NCI-H345 treated with DMSO at 0.1 percent for 48 hours (cell line): ENCODE measurements around the gene CSH1.
A peak's percentile ranks its signal among the peaks of the same experiment; 100 is the strongest.
"Not testable (repeated sequence)": the region's sequence is repeated elsewhere in the genome, so short reads cannot be mapped to it uniquely, and the experiment has no call there.

Source experiments
- DNase-seq: peaks from one replicate; lab custom pipeline; 2025; ENCODE audit not compliant: unreplicated experiment; lab: John Stamatoyannopoulos, UW

CSH1 gene

DNA sequence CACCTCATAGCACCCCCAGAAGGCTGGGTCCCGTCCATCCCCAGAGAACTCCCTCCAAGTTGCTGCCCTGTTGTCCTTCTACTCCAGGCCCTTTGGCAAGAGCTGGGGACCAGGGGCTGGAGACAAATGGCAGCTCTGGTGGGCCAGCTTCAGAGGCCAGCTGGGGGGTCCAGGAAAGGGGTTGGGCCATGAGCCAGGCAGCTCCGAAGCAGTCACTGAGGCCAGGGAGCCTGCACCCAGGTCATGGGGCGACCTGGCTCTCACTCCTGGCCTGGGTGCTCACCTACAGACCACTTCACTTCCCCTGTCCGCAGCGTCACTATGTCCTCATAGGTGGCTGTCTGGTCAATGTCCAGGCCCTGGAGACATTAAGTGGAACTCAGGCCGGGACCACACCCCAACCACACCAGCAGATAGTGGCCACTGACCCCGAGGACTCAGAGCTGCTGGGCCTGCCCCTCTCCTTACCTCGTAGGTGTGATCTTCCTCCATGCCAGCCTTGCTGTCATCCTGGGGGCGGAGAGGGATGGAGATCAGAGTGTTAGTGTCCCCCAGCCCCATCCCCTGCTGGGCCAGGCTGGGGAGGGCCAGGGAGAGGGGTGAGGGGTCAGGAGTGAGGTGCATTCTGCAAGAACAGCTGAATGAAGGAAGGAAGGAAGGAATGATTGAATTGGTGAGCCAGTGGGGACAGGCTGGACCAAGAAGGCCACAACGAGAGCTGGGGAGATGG, 32.8 kb upstream of the CSH1 start:
- no peak for DNase-seq

GRCh38 chr17:63928172-63928666, 31.8 kb upstream of the CSH1 start:
- DNase-seq = no peak

DNA sequence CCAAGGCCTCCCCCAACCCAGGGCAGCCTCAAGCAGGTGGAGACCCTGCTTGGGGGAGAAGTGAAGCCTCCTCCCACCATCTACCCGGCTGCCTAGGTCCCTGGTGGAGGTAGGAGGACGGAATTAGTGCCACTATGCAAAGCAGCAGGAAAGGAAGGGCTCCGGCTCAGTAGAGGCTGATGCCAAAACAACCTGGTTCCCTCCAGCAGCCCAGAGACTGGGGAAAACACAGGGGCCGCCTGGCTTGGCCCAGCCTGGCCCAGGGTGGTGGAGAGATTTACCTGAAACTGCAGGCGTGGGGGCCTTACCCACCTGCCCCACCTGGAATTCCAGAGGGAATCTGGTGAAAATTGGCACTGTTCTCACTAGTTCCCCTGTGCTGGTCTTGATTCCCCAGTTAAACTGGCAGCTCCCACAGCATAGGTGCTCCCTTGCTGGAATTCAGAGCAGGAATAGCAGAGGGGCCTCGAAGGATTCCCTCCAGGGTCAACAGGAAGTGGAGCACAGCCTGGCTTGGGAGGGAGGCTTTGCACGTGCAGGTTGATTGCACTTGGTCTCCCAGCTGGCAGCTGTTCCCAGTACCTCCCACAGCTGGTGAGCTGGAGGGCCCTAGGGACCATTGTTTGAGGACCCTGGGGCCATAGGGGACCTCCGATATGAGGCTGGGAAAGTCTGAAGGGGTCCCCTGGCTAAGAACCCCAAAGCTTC, 31.2 kb upstream of the CSH1 start:
- no peak for DNase-seq

DNA sequence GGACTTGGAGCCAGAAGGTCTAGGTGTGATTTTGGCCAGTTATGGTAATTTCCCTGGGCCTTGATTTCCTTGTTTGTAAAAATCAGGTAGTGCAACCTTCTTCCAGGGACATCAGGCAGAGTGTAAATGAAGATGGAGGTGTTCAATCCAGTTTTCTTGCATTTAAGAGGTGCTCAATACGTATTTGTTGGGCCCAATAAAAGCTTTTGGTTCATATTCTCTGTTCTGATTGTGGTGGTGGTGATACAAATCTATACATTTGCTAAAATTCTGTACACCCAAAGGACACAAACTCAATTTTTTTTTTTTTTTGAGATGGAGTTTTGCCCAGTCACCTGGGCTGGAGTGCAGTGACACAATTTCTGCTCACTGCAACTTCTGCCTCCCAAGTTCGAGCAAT, 29.8 kb upstream of the CSH1 start:
- DNase-seq = no peak

GRCh38 chr17:63925615-63926014, 29.2 kb upstream of the CSH1 start:
- DNase-seq = no peak

DNA sequence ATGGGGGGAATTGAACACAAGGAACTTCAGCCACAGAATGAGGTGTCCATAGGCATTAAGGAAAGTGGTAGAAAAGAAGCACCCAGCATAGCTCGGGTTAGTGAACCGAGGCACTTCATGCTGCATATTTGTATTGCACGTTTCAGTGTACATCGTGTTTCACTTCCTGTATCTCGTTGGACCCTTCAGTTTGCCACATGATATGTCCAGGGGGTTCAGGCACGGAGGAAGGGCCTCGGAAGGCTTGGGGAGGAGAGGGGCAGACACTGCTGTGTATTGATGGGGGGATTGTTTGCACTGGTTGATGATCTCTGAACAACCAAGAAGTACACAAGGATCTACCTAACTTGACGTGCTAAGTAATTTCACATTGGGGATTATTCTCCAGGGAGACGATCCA, 26.0 kb upstream of the CSH1 start:
- DNase-seq = not testable (repeated sequence)

GRCh38 chr17:63920779-63921178, 24.4 kb upstream of the CSH1 start:
- not testable (repeated sequence) for DNase-seq

- DNase-seq = not testable (repeated sequence)
Observed at GRCh38 chr17:63920050-63920449, 23.7 kb upstream of the CSH1 start.

GRCh38 chr17:63919311-63919723, 22.9 kb upstream of the CSH1 start:
- peak; percentile 16 for DNase-seq

DNA sequence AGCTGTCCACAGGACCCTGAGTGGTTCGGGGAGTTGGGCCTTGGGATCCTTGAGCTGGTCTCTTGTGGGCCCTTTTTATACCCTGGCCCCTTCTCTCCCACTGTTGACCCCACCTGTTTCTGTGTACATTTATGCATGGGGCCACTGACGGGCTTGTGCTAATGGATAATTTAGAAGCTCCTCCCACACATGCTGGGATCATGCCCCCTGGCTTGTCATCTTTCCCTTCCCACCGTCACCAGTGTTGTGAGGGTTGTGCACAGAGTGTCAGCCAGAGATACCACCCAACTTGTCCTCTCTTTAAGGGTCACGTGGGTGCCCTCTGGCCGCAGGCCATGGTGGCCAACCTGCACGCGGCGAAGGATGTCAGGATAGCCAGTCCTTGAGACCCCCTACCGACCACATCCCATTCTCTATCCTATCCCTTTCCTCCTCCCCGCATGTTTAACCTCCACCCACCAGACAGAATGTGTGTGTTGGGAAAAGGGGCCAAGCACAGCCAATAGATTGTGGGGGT, 22.5 kb upstream of the CSH1 start, which contains the start of gene GH1:
Gene GH1 (minus strand): TSS at position 51 of the 517 bp plus-strand sequence. CDS start 63 bp downstream, outside the sequence.
- not testable (repeated sequence) for DNase-seq

DNA sequence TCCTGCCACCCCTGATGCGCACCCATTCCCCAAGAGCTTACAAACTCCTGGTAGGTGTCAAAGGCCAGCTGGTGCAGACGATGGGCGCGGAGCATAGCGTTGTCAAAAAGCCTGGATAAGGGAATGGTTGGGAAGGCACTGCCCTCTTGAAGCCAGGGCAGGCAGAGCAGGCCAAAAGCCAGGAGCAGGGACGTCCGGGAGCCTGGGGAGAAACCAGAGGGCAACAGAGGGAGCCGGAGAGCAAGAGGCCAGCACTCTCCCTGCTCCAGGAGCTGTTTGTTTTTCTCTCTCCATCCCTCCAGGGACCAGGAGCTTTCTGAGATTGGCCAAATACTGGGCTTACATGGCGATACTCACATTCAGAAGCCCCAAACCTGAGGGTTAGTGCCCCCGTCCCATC, 21.9 kb upstream of the CSH1 start:
- no peak for DNase-seq

DNA sequence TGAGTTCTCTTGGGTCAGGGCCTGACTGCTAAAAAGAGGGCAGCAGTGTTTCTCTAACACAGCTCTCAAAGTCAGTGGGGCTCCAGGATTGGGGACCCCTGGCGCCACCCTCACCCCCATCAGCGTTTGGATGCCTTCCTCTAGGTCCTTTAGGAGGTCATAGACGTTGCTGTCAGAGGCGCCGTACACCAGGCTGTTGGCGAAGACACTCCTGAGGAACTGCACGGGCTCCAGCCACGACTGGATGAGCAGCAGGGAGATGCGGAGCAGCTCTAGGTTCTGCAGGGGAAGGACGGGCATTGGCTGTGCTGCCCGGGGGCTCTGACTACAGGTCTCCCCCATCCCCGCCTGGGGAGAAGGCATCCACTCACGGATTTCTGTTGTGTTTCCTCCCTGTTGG, 21.3 kb upstream of the CSH1 start:
- no peak for DNase-seq

- DNase-seq = not testable (repeated sequence)
Observed at GRCh38 chr17:63917206-63917605, 20.8 kb upstream of the CSH1 start.

DNA sequence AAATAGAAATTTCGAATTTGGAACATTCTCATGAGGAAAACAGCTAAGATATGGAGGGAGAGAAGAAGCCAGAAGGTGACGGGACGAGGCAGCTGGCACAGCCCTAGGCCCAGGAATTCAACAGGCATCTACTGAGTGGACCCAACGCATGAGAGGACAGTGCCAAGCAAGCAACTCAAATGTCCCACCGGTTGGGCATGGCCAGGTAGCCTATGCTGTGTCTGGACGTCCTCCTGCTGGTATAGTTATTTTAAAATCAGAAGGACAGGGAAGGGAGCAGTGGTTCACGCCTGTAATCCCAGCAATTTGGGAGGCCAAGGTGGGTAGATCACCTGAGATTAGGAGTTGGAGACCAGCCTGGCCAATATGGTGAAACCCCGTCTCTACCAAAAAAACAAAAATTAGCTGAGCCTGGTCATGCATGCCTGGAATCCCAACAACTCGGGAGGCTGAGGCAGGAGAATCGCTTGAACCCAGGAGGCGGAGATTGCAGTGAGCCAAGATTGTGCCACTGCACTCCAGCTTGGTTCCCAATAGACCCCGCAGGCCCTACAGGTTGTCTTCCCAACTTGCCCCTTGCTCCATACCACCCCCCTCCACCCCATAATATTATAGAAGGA, 20.3 kb upstream of the CSH1 start:
- no peak for DNase-seq

- not testable (repeated sequence) for DNase-seq
Observed at GRCh38 chr17:63915753-63916152, 19.4 kb upstream of the CSH1 start.

- no peak for DNase-seq
Observed at GRCh38 chr17:63914471-63914870, 18.1 kb upstream of the CSH1 start.

DNA sequence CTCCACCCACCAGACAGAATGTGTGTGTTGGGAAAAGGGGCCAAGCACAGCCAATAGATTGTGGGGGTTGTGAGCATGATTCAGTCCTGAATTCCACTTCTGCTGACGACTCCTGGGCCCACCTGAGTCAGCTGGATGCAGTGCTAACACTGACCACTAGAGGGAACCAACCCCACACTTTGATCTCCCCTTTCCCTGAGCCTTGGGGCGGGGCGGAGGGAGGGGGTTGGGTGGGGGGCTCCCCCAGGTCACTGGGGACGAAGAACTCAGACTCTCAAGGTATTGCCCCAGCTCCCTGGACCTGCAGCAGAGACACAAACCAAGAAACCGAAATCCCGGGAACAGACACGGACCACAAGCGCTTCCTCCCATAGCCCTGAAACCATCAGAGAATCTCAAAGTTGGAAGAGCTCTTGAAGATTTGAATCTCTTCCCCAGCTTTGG, 15.3 kb upstream of the CSH1 start:
- DNase-seq = peak; percentile 7

- no peak for DNase-seq
Observed at GRCh38 chr17:63911041-63911635, 14.8 kb upstream of the CSH1 start, which contains the start of gene CSHL1. TSS of gene CSHL1 (minus strand) at chr17:63911258. CDS start at chr17:63911196, 62 bp downstream.

GRCh38 chr17:63910096-63910495, 13.7 kb upstream of the CSH1 start:
- DNase-seq = no peak

GRCh38 chr17:63909586-63909985, 13.2 kb upstream of the CSH1 start:
- not testable (repeated sequence) for DNase-seq
